B cell (primary cell): ENCODE data around the gene MYH7.

Source experiments
- CTCF ChIP-seq: fragments of 200-600 bp; IDR thresholded peaks from one replicate; pipeline ENCODE4 v1.8.0; 2022; ENCODE audit warnings: antibody characterized with exemption, mild to moderate bottlenecking
- EZH2 ChIP-seq: IDR thresholded peaks from 2 replicates; pipeline ENCODE4 v1.6.1; 2012; ENCODE audit warnings: borderline replicate concordance, low read depth, mild to moderate bottlenecking, moderate library complexity, low read length; ENCODE audit not compliant: insufficient read depth, poor library complexity, severe bottlenecking

GRCh38 chr14:23409966-23410635 lies 25.4 kb downstream of the MYH7 start:
- TF ChIP-seq EZH2 = no peak
- TF ChIP-seq CTCF = no peak
